Progenitor cell of endocrine pancreas (in vitro differentiated cells): Measurements from ENCODE around the gene ERCC5. TPM values are rescaled to one million over a fixed set of nuclear protein-coding genes. Genes with fewer than 3 reads are reported as not detected.

ENCODE experiments used
- DNase-seq: peaks from one replicate; pipeline ENCODE4 v3.0.0; 2021; ENCODE audit warnings: low spot score; ENCODE audit not compliant: unreplicated experiment
- H3K27ac Mint-ChIP-seq: 2 replicates; pipeline ENCODE4 v1.8.0; 2021; ENCODE audit warnings: mild to moderate bottlenecking, moderate library complexity, mixed read lengths
- H3K27me3 Mint-ChIP-seq: 2 replicates; pipeline ENCODE4 v1.8.0; 2021; ENCODE audit warnings: mixed read lengths
- H3K36me3 Mint-ChIP-seq: 2 replicates; pipeline ENCODE4 v1.8.0; 2022; ENCODE audit warnings: mixed read lengths; ENCODE audit not compliant: insufficient read depth
- H3K4me1 Mint-ChIP-seq: 2 replicates; pipeline ENCODE4 v1.8.0; 2021; ENCODE audit warnings: low read depth, mixed read lengths
- H3K4me3 Mint-ChIP-seq: 2 replicates; pipeline ENCODE4 v1.8.0; 2021; ENCODE audit warnings: low read depth, mild to moderate bottlenecking, moderate library complexity, mixed read lengths
- H3K9me3 Mint-ChIP-seq: 2 replicates; pipeline ENCODE4 v1.8.0; 2021; ENCODE audit warnings: low read depth, mixed read lengths
- CTCF ChIP-seq: fragments of 200-600 bp; sonication (generic); IDR thresholded peaks from one replicate; pipeline ENCODE4 v1.5.0; 2021; ENCODE audit warnings: antibody characterized with exemption, mild to moderate bottlenecking; ENCODE audit not compliant: unreplicated experiment
- total RNA-seq: library from RNA; stranded (reverse); gene quantifications from 2 replicates; pipeline ENCODE4 v1.2.1, GENCODE V29; 2021

ERCC5 gene
- total RNA-seq, 1 donor from 2014 or later = 48.1 TPM

DNA sequence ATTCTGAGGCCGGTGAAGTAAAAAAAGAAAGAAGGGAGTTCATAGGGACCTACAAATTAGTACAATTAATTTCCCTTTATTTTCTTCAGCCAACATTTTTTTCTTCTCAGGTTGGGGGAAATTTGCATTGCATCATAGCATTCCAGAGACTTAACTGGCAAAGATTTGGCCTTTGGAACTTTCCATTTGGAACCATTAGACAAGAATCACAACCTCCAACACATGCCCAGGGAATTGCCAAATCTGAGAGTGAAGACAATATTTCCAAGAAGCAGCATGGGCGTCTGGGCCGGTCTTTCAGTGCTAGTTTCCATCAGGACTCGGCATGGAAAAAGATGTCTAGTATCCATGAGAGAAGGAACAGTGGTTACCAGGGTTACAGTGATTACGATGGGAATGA, 6.4 kb upstream of the ERCC5 start:
- H3K4me1 Mint-ChIP-seq = no peaks in the 10 kb centered on the region
- H3K36me3 Mint-ChIP-seq = peaks cover 11% of the 10 kb centered on the region
- no peak for TF ChIP-seq CTCF
- H3K27me3 Mint-ChIP-seq = no peaks in the 10 kb centered on the region
- no peak overlapping the region for H3K27ac Mint-ChIP-seq
- no peaks in the 10 kb centered on the region for H3K9me3 Mint-ChIP-seq
- no peak overlapping the region for H3K4me3 Mint-ChIP-seq
- no peak for DNase-seq

DNA sequence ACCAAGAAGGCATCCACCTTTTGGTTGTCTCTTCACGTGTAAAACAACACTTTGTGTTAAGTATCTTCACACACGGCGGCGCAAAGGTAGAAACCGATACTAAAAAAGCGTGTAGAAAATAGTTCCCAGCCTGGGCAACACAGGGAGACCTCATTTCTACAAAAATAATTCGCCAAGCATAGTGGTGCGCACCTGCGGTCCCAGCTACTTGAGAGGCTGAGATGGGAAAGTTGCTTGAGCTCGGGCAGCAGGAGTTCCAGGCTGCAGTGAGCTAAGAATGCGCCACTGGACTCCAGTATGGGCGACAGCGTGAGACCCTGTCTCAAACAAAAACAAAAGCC, 573 bp upstream of the ERCC5 start:
- H3K27ac Mint-ChIP-seq = peak overlapping the region; percentile 97
- no peak for DNase-seq
- no peaks in the 10 kb centered on the region for H3K36me3 Mint-ChIP-seq
- H3K27me3 Mint-ChIP-seq = no peaks in the 10 kb centered on the region
- H3K4me1 Mint-ChIP-seq = peaks cover 12% of the 10 kb centered on the region
- peak overlapping the region; percentile 94 for H3K4me3 Mint-ChIP-seq
- H3K9me3 Mint-ChIP-seq = no peaks in the 10 kb centered on the region
- no peak for TF ChIP-seq CTCF

- TF ChIP-seq CTCF = no peak
- H3K4me1 Mint-ChIP-seq = peaks cover 12% of the 10 kb centered on the region
- peak overlapping the region; percentile 97 for H3K27ac Mint-ChIP-seq
- DNase-seq = peak; percentile 16
- H3K4me3 Mint-ChIP-seq = peak overlapping the region; percentile 94
- H3K36me3 Mint-ChIP-seq = no peaks in the 10 kb centered on the region
- H3K27me3 Mint-ChIP-seq = no peaks in the 10 kb centered on the region
- no peaks in the 10 kb centered on the region for H3K9me3 Mint-ChIP-seq
Observed at GRCh38 chr13:102846261-102847015, 606 bp downstream of the ERCC5 start.

DNA sequence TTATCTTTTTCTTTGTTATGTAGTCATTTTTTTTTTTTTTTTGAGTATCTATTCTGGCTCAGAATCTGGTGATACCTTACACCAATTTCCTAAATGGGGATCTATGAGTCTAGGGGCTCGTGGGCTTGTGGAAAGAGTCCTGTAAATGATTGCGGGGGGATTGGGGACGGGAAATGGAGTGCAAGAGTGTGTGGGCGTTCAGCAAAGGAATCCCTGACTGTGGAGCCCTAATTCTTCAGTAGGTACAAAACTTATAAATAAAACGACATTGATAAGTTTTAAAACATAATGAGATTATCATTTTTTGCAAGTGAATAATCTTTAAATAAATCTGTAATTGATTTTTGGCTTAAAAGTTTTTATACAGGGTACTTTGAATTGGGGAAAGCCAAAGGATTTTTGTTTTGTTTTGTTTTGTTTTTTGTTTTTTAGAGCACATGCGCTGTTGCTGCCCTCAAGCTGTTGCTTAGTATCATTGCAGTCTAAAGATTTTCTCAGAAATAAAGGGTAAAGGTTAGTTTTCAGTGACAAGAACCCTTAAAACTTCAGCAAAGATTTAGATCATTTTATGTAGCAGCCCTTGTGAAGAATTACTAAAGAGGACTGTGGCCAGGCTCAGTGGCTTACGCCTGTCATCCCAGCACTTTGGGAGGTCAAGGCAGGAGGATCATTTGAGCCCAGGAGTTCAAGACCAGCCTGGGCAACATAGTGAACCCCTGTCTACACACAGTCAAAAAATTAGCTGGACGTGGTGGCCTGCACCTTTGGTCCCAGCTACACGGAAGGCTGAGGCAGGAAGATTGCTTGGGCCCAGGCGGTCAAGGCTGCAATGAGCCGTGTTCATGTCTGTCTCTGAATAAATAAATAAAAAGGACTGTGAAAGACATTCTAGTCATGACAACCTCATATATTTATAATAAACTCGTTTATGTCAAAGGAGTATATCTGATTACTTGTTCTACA, 1.7 kb downstream of the ERCC5 start:
- Mint-ChIP-seq H3K27me3 (no peaks in the 10 kb centered on the region), H3K27ac (peak overlapping the region; percentile 92), H3K9me3 (no peaks in the 10 kb centered on the region), H3K4me1 (peaks cover 12% of the 10 kb centered on the region), H3K36me3 (no peaks in the 10 kb centered on the region), H3K4me3 (peak overlapping the region; percentile 94)
- peak; percentile 73 for TF ChIP-seq CTCF
- no peak for DNase-seq

- H3K27ac Mint-ChIP-seq = no peak overlapping the region
- DNase-seq = no peak
- H3K36me3 Mint-ChIP-seq = peaks cover 4% of the 10 kb centered on the region
- no peak overlapping the region for H3K4me3 Mint-ChIP-seq
- peaks cover 12% of the 10 kb centered on the region for H3K4me1 Mint-ChIP-seq
- no peaks in the 10 kb centered on the region for H3K9me3 Mint-ChIP-seq
- no peaks in the 10 kb centered on the region for H3K27me3 Mint-ChIP-seq
- TF ChIP-seq CTCF = no peak
Observed at GRCh38 chr13:102848956-102849355, 3.1 kb downstream of the ERCC5 start.
